Upper lobe of right lung (tissue), 1 donor: Measurements from ENCODE around the gene SMAD3. TPM values are rescaled to one million over a fixed set of nuclear protein-coding genes. Genes with fewer than 3 reads are reported as not detected.

ENCODE experiments used
- ATAC-seq: fragments of 200-7000 bp; cut with Tn5 transposase; one replicate; pipeline ENCODE4 v1.9.1; 2020; ENCODE audit warnings: mild to moderate bottlenecking, moderate library complexity
- DNase-seq: peaks from one replicate; pipeline ENCODE4 v3.0.0-alpha.2; 2020
- H3K27ac ChIP-seq: fragments of 200-600 bp; one replicate; pipeline ENCODE4 v1.8.0; 2022
- H3K27me3 ChIP-seq: fragments of 200-600 bp; one replicate; pipeline ENCODE4 v1.8.0; 2022; ENCODE audit warnings: mild to moderate bottlenecking
- H3K36me3 ChIP-seq: fragments of 200-600 bp; one replicate; pipeline ENCODE4 v1.8.0; 2022
- H3K4me1 ChIP-seq: fragments of 200-600 bp; one replicate; pipeline ENCODE4 v1.8.0; 2022
- H3K4me3 ChIP-seq: fragments of 200-600 bp; one replicate; pipeline ENCODE4 v1.8.0; 2022; ENCODE audit warnings: mild to moderate bottlenecking
- H3K9me3 ChIP-seq: fragments of 200-600 bp; one replicate; pipeline ENCODE4 v1.8.0; 2022
- CTCF ChIP-seq: fragments of 200-600 bp; IDR thresholded peaks from one replicate; pipeline ENCODE4 v1.8.0; 2022; ENCODE audit warnings: antibody characterized with exemption
- intact Hi-C: fragments of 100-400 bp; cut with DNase I; formaldehyde crosslinking; loops from one replicate; pipeline ENCODE4 v1.11.0; 2022
- total RNA-seq: library from RNA; stranded (reverse); fragmentation: NEBNext Ultra II Directional; extraction: Animal tissue kit (Norgen Biotek cat#: 25700); gene quantifications from one replicate; pipeline ENCODE4 v1.2.1, GENCODE V29; 2021
- donor health status: DM: no; HTN: yes; CAD: no; lungs with severe emphysema.

SMAD3 gene
- total RNA-seq, 1 donor from 2014 or later, result 31.6 TPM

GRCh38 chr15:67207555-67208207 lies 142.3 kb downstream of the SMAD3 start:
- no peak overlapping the region for H3K4me3 ChIP-seq
- no peak for TF ChIP-seq CTCF
- H3K27me3 ChIP-seq, result no peaks in the 10 kb centered on the region
- H3K9me3 ChIP-seq, result no peaks in the 10 kb centered on the region
- no peak overlapping the region for H3K27ac ChIP-seq
- ATAC-seq (no peak), DNase-seq (no peak)
- H3K36me3 ChIP-seq, result peaks cover 41% of the 10 kb centered on the region
- intact Hi-C loops, result no loop called here
- H3K4me1 ChIP-seq, result no peaks in the 10 kb centered on the region

- H3K9me3 ChIP-seq, result no peaks in the 10 kb centered on the region
- DNase-seq (no peak), ATAC-seq (no peak)
- intact Hi-C loops, result no loop called here
- no peaks in the 10 kb centered on the region for H3K4me1 ChIP-seq
- H3K4me3 ChIP-seq, result no peak overlapping the region
- TF ChIP-seq CTCF, result no peak
- no peaks in the 10 kb centered on the region for H3K27me3 ChIP-seq
- no peak overlapping the region for H3K27ac ChIP-seq
- H3K36me3 ChIP-seq, result peaks cover 38% of the 10 kb centered on the region
Observed at GRCh38 chr15:67208396-67208795, 143.0 kb downstream of the SMAD3 start.

- H3K27me3 ChIP-seq, result no peaks in the 10 kb centered on the region
- no peak overlapping the region for H3K27ac ChIP-seq
- DNase-seq, result no peak
- ATAC-seq, result no peak
- intact Hi-C loops, result no loop called here
- H3K4me1 ChIP-seq, result no peaks in the 10 kb centered on the region
- TF ChIP-seq CTCF, result no peak
- no peak overlapping the region for H3K4me3 ChIP-seq
- no peaks in the 10 kb centered on the region for H3K9me3 ChIP-seq
- peaks cover 30% of the 10 kb centered on the region for H3K36me3 ChIP-seq
Observed at GRCh38 chr15:67210555-67211168, 145.3 kb downstream of the SMAD3 start.

- DNase-seq, result no peak
- TF ChIP-seq CTCF, result no peak
- no peaks in the 10 kb centered on the region for H3K9me3 ChIP-seq
- H3K27ac ChIP-seq, result no peak overlapping the region
- H3K27me3 ChIP-seq, result no peaks in the 10 kb centered on the region
- H3K4me1 ChIP-seq, result no peaks in the 10 kb centered on the region
- H3K4me3 ChIP-seq, result no peak overlapping the region
- no peak for ATAC-seq
- H3K36me3 ChIP-seq, result peaks cover 16% of the 10 kb centered on the region
- intact Hi-C loops, result no loop called here
Observed at GRCh38 chr15:67212684-67213367, 147.4 kb downstream of the SMAD3 start.

GRCh38 chr15:67215102-67215501 lies 149.7 kb downstream of the SMAD3 start:
- DNase-seq, result no peak

More at GRCh38 chr15:67215102-67215501, 149.7 kb downstream of the SMAD3 start:
- Histone ChIP-seq H3K27ac (no peak overlapping the region), H3K27me3 (no peaks in the 10 kb centered on the region), H3K4me3 (no peak overlapping the region), H3K4me1 (no peaks in the 10 kb centered on the region), H3K36me3 (peaks cover 7% of the 10 kb centered on the region), H3K9me3 (no peaks in the 10 kb centered on the region)
- no peak for TF ChIP-seq CTCF
- no peak for ATAC-seq
- intact Hi-C loops, result no loop called here
